Activated naive CD4-positive, alpha-beta T cell treated with Interleukin-2 at 50 U/mL for 16 hours (primary cell): ENCODE data around the gene ST6GALNAC1.

Experiments used
- DNase-seq: peaks from one replicate; pipeline ENCODE4 v3.0.0-alpha.2; 2020

ST6GALNAC1 gene

DNA sequence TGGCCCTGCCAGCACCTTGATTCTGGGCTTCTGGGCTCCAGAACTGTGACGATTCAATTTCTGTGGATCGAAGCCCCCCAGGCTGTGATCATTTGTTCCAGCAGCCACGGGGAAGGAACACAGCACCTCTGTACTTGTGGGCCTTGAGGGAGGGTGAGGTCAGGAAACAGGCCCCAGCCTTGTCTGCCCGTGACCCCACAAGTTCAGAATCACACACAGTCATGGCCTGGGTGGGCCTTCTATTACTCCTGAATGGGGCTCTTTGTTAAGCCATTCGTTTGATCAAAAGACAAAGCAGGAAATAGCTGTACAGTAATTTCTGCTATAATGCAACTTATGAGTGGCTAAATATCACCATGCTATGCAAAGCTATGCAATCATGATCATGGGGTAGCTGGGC is 68.0 kb downstream of the ST6GALNAC1 start:
- DNase-seq: no peak
